IPS-18a (cell line): ENCODE data around the gene HUNK.
"Not testable (repeated sequence)": the region's sequence is repeated elsewhere in the genome, so short reads cannot be mapped to it uniquely, and the experiment has no call there.

Source experiments
- H3K27ac ChIP-seq: one replicate; pipeline ENCODE4 v1.5.1; 2013; ENCODE audit warnings: low read length
- H3K27me3 ChIP-seq: one replicate; pipeline ENCODE4 v1.6.1; 2013; ENCODE audit warnings: mild to moderate bottlenecking, low read length; ENCODE audit not compliant: control insufficient read depth, insufficient read depth
- H3K36me3 ChIP-seq: one replicate; pipeline ENCODE4 v1.6.1; 2013; ENCODE audit warnings: low read depth, low read length; ENCODE audit not compliant: control insufficient read depth
- H3K4me1 ChIP-seq: one replicate; pipeline ENCODE4 v1.6.1; 2013; ENCODE audit warnings: low read depth, low read length; ENCODE audit not compliant: control insufficient read depth
- H3K4me3 ChIP-seq: one replicate; pipeline ENCODE4 v1.5.1; 2013; ENCODE audit warnings: low read length
- H3K9ac ChIP-seq: one replicate; pipeline ENCODE4 v1.6.1; 2013; ENCODE audit warnings: mild to moderate bottlenecking, low read length, moderate library complexity
- H3K9me3 ChIP-seq: one replicate; pipeline ENCODE4 v1.6.1; 2013; ENCODE audit warnings: low read depth, low read length; ENCODE audit not compliant: control insufficient read depth

HUNK gene

GRCh38 chr21:32015461-32016139, 142.8 kb downstream of the HUNK start:
- Histone ChIP-seq H3K27ac (no peak overlapping the region), H3K4me3 (no peak overlapping the region), H3K36me3 (no peaks in the 10 kb centered on the region), H3K27me3 (no peaks in the 10 kb centered on the region), H3K9me3 (no peaks in the 10 kb centered on the region), H3K4me1 (no peaks in the 10 kb centered on the region), H3K9ac (no peak overlapping the region)

DNA sequence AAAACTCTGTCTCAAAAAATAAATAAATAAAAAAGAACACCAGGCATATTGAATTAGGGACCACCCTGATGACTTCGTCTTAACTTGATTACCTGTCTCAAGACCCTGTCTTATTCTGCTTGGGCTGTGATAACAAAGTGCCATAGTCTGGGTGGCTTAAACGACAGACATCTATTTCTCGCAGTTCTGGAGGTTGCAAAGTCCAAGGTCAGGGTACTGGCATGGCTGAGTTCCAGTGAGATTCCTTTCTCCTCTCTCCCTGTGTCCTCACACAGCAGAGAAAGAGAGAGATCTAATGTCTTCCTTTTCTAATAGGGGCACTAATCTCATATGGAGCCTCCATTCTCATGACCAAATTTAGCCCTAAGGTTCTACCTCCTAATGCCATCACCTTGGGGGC, 145.6 kb downstream of the HUNK start:
- Histone ChIP-seq H3K4me1 (no peaks in the 10 kb centered on the region), H3K36me3 (no peaks in the 10 kb centered on the region), H3K9me3 (no peaks in the 10 kb centered on the region), H3K9ac (no peak overlapping the region), H3K4me3 (no peak overlapping the region), H3K27ac (no peak overlapping the region), H3K27me3 (no peaks in the 10 kb centered on the region)

GRCh38 chr21:32020564-32020963, 147.7 kb downstream of the HUNK start:
- Histone ChIP-seq H3K9me3 (no peaks in the 10 kb centered on the region), H3K9ac (no peak overlapping the region), H3K36me3 (no peaks in the 10 kb centered on the region), H3K27me3 (no peaks in the 10 kb centered on the region), H3K4me1 (no peaks in the 10 kb centered on the region), H3K27ac (no peak overlapping the region), H3K4me3 (no peak overlapping the region)

- Histone ChIP-seq H3K36me3 (no peaks in the 10 kb centered on the region), H3K27me3 (no peaks in the 10 kb centered on the region), H3K27ac (no peak overlapping the region), H3K9ac (no peak overlapping the region), H3K4me1 (no peaks in the 10 kb centered on the region), H3K4me3 (no peak overlapping the region), H3K9me3 (no peaks in the 10 kb centered on the region)
These were observed 148.6 kb downstream of the HUNK start for GRCh38 chr21:32021319-32021994.

DNA sequence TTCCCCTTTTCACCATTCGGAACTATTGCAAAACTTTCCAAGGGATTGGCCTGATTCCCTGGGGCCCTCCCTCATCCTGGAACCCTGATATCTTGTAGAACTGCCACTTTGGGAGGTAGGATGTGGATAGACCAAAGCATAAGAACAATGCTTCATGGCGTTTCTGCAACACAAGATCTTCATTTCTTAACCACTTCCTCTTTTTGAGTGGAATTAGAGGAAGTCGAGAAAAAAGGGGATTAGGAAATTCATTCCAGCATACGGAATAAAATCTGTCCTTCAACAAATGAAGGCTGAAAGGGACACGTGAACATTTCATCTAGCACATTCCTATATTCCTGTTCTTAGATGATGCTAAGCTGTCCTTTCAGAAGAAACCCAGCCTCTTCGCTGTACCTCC, 149.3 kb downstream of the HUNK start:
- H3K9me3 ChIP-seq, result no peaks in the 10 kb centered on the region
- no peaks in the 10 kb centered on the region for H3K36me3 ChIP-seq
- H3K4me3 ChIP-seq, result no peak overlapping the region
- H3K4me1 ChIP-seq, result no peaks in the 10 kb centered on the region
- no peak overlapping the region for H3K9ac ChIP-seq
- no peak overlapping the region for H3K27ac ChIP-seq
- H3K27me3 ChIP-seq, result no peaks in the 10 kb centered on the region

- no peaks in the 10 kb centered on the region for H3K27me3 ChIP-seq
- H3K9ac ChIP-seq, result no peak overlapping the region
- H3K27ac ChIP-seq, result no peak overlapping the region
- H3K4me1 ChIP-seq, result no peaks in the 10 kb centered on the region
- no peaks in the 10 kb centered on the region for H3K36me3 ChIP-seq
- H3K4me3 ChIP-seq, result no peak overlapping the region
- H3K9me3 ChIP-seq, result no peaks in the 10 kb centered on the region
These were observed 157.4 kb downstream of the HUNK start for GRCh38 chr21:32030146-32030652.

DNA sequence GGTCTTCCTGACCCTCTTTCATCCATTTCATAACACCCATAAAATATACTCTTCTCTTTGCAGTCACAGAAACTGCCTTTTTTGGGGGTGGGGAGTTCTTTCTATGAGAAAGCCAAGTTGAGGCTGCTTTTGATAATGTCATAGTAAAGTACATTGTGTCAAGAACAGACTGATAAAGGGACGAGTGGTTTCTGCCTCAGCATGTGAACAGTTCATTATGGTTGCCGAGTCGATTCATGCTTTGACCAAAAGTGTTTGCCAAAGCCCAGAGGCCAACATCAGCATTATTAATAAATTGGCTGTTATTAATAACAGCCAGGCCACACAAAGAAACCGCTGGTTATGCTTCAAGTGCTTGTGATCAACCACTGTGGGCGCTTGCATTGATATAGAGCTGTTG, 162.0 kb downstream of the HUNK start:
- H3K9ac ChIP-seq, result no peak overlapping the region
- H3K4me3 ChIP-seq, result no peak overlapping the region
- no peaks in the 10 kb centered on the region for H3K27me3 ChIP-seq
- H3K9me3 ChIP-seq, result no peaks in the 10 kb centered on the region
- no peaks in the 10 kb centered on the region for H3K4me1 ChIP-seq
- no peak overlapping the region for H3K27ac ChIP-seq
- no peaks in the 10 kb centered on the region for H3K36me3 ChIP-seq

GRCh38 chr21:32035617-32036016, 162.8 kb downstream of the HUNK start:
- no peak overlapping the region for H3K27ac ChIP-seq
- no peak overlapping the region for H3K4me3 ChIP-seq
- H3K4me1 ChIP-seq, result no peaks in the 10 kb centered on the region
- H3K9ac ChIP-seq, result no peak overlapping the region
- no peaks in the 10 kb centered on the region for H3K9me3 ChIP-seq
- no peaks in the 10 kb centered on the region for H3K27me3 ChIP-seq
- no peaks in the 10 kb centered on the region for H3K36me3 ChIP-seq

- Histone ChIP-seq H3K4me3 (no peak overlapping the region), H3K27ac (no peak overlapping the region), H3K36me3 (no peaks in the 10 kb centered on the region), H3K27me3 (no peaks in the 10 kb centered on the region), H3K9ac (no peak overlapping the region), H3K9me3 (no peaks in the 10 kb centered on the region), H3K4me1 (no peaks in the 10 kb centered on the region)
These were observed 163.9 kb downstream of the HUNK start for GRCh38 chr21:32036756-32037155.

DNA sequence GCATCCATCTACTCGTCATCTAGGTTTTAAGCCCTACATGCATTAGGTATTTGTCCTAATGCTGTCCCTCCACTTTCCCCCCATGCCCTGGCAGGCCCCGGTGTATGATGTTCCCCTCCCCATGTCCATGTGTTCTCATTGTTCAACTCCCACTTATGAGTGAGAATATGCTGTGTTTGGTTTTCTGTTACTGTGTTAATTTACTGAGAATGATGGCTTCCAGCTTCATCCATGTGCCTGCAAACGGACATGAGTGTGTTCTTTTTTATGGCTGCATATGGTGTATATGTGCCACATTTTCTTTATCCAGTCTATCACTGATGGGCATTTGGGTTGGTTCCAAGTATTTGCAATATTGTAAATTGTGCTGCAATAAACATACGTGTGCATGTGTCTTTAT, 165.9 kb downstream of the HUNK start:
- H3K27me3 ChIP-seq, H3K4me3 ChIP-seq, H3K36me3 ChIP-seq, H3K9ac ChIP-seq, H3K4me1 ChIP-seq, H3K9me3 ChIP-seq, H3K27ac ChIP-seq: not testable (repeated sequence)

DNA sequence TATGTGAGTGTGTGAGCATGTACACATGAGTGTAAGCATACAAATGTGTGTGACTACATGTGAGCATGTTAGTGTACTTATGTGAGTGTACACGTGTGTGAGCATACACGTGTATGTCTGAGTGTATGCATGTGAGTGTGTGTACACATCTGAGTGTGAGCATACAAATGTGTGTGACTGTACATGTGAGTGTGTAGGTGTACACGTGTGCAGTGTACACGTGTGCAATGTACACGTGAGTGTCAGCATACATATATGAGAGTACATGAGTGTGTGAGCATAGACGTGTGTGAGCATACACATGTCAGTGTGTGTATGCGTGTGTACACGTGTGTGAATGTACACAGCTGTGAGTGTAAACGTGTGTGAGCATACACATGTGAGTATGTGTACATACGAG, 170.6 kb downstream of the HUNK start:
- Histone ChIP-seq H3K4me3 (no peak overlapping the region), H3K4me1 (peaks cover 4% of the 10 kb centered on the region), H3K36me3 (no peaks in the 10 kb centered on the region), H3K27me3 (no peaks in the 10 kb centered on the region), H3K9me3 (no peaks in the 10 kb centered on the region), H3K27ac (no peak overlapping the region), H3K9ac (no peak overlapping the region)
